GF-D8 (cell line): ENCODE results near the gene PFDN2.

Source experiments
- DNase-seq: peaks from one replicate; lab custom pipeline; 2025; lab: John Stamatoyannopoulos, UW

Gene PFDN2

DNA sequence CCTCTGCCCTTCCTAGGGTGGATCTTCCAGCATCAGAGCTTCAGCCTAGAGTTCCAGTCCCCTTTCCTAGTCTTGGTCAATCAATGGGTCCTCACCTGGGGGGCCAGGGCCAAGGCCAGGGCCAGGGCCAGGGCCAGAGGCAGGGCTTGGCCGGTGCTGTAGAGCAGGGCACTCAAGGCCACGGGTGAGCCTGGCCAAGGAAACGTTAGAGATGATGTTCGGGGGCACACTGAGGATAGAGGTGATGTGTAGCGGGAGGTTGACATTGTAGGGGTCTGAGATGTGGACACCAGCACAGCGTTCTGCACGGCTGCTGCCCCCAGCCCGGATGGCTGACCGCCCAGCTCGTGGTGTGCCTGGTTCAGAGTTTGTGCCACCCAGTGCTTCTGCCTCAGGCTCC lies 66.6 kb downstream of the PFDN2 start:
- DNase-seq, result no peak
